Caco-2 (cell line): ENCODE measurements around the gene EGR2. TPM values are rescaled to one million over a fixed set of nuclear protein-coding genes. Genes with fewer than 3 reads are reported as not detected.

ENCODE experiments used
- BruUV-seq: library from RNA; stranded (reverse); fragments of 400-500 nt; replicated peaks from 2 replicates; lab custom pipeline; 2021; lab: Mats Ljungman, UMichigan
- CTCF ChIA-PET: fragments of 300-600 bp; sonication (Branson Sonifier 250); formaldehyde crosslinking; loops from one replicate; lab custom pipeline; 2022; ENCODE audit warnings: antibody characterized with exemption; lab: Charles Lee
- POLR2A ChIA-PET: fragments of 300-600 bp; sonication (Branson Sonifier 250); formaldehyde crosslinking; loops from one replicate; lab custom pipeline; 2022; ENCODE audit warnings: antibody characterized with exemption; lab: Charles Lee
- DNase-seq, 2 experiments: peaks; one replicate each; pipeline versions ENCODE4 v3.0.0 to v3.0.0-alpha.2; 2020 to 2022
- H3K27me3 ChIP-seq: replicated peaks from 2 replicates; pipeline ENCODE4 v1.6.0; 2011; ENCODE audit warnings: low read length; ENCODE audit not compliant: control insufficient read depth, insufficient read depth
- H3K36me3 ChIP-seq: 2 replicates; pipeline ENCODE4 v1.5.1; 2011; ENCODE audit warnings: low read length; ENCODE audit not compliant: control insufficient read depth, insufficient read depth
- H3K4me1 ChIP-seq: fragments of 250-450 bp; sonication (Bioruptor Pico); 2 replicates; pipeline ENCODE4 v1.5.1; 2020; ENCODE audit warnings: mild to moderate bottlenecking
- H3K4me3 ChIP-seq: 2 replicates; pipeline ENCODE4 v1.5.1; 2011; ENCODE audit warnings: low read depth, mild to moderate bottlenecking, control low read depth, low read length
- H3K9me3 ChIP-seq: fragments of 250-450 bp; sonication (Bioruptor Pico); 2 replicates; pipeline ENCODE4 v1.5.1; 2020; ENCODE audit warnings: mild to moderate bottlenecking, moderate library complexity
- H3K27ac Mint-ChIP-seq: one replicate; pipeline ENCODE4 v1.8.0; 2022; ENCODE audit warnings: mixed read lengths; ENCODE audit not compliant: unreplicated experiment
- H3K27me3 Mint-ChIP-seq: one replicate; pipeline ENCODE4 v1.8.0; 2022; ENCODE audit warnings: mixed read lengths; ENCODE audit not compliant: insufficient read depth, unreplicated experiment
- H3K36me3 Mint-ChIP-seq: one replicate; pipeline ENCODE4 v1.8.0; 2022; ENCODE audit warnings: mild to moderate bottlenecking, mixed read lengths; ENCODE audit not compliant: insufficient read depth, unreplicated experiment
- H3K4me1 Mint-ChIP-seq: one replicate; pipeline ENCODE4 v1.8.0; 2022; ENCODE audit warnings: low read depth, mixed read lengths; ENCODE audit not compliant: unreplicated experiment
- H3K4me3 Mint-ChIP-seq: one replicate; pipeline ENCODE4 v1.8.0; 2022; ENCODE audit warnings: mild to moderate bottlenecking, moderate library complexity, mixed read lengths; ENCODE audit not compliant: unreplicated experiment
- H3K9me3 Mint-ChIP-seq: one replicate; pipeline ENCODE4 v1.8.0; 2022; ENCODE audit warnings: mixed read lengths; ENCODE audit not compliant: unreplicated experiment
- intact Hi-C: fragments of 100-400 bp; cut with micrococcal nuclease; formaldehyde crosslinking; loops from one replicate; pipeline ENCODE4 v1.10.0; 2022; ENCODE audit not compliant: unreplicated experiment
- total RNA-seq: library from RNA; stranded (reverse); gene quantifications from 2 replicates; pipeline ENCODE4 v1.2.3, GENCODE V29; 2022
- TF ChIP-seq, protein P1 (sequence below), 2 experiments: fragments of 200-600 bp in 1 of 2; IDR thresholded peaks; 1 replicate in 1 of 2; 2 replicates in 1 of 2; pipeline versions ENCODE4 v1.5.1 to v1.8.0; 2011 to 2022; ENCODE audit warnings: antibody characterized with exemption in 1 of 2, control low read depth in 1 of 2, inconsistent platforms in 1 of 2, low read depth in 1 of 2, low read length in 1 of 2, mild to moderate bottlenecking in 1 of 2, moderate library complexity in 1 of 2; ENCODE audit not compliant: insufficient read depth in 1 of 2, severe bottlenecking in 1 of 2, unreplicated experiment in 1 of 2

EGR2 gene
- total RNA-seq, 1 experiment from 2014 or later, result 0.61 TPM

DNA sequence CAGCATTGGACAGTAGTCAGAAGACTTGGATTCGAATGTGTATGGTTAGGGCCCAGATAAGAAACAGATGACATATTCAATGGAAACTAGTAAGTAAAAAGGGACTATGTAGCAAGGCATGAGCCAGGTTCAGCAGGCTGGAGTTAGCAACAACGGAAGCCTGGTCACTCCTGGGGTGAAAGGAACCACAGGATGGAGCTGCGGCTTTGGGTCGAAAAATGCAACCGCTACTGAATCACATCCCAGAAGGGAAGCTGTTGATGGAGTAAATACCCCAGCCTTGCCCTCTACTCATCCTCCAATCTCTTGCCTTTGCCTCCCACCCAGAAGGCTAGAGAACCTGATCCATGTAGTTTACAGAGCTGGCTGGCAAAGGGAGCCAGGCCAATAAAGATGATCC is 37.5 kb upstream of the EGR2 start:
- H3K36me3 ChIP-seq, result no peaks in the 10 kb centered on the region
- Mint-ChIP-seq H3K4me3 (no peak overlapping the region), H3K27me3 (peaks cover 22% of the 10 kb centered on the region), H3K9me3 (no peaks in the 10 kb centered on the region), H3K4me1 (no peaks in the 10 kb centered on the region), H3K36me3 (no peaks in the 10 kb centered on the region), H3K27ac (no peak overlapping the region)
- POLR2A ChIA-PET, result interaction anchor here (0.6 kb wide), 1 partner anchor 119 kb away, joined by 3 read pairs; no protein-coding TSS in a partner anchor
- CTCF ChIA-PET, result interaction anchor here (0.9 kb wide), 1 partner anchor 36 kb away, joined by 3 read pairs; no protein-coding TSS in a partner anchor
- no peak for DNase-seq
- no peaks in the 10 kb centered on the region for H3K9me3 ChIP-seq
- intact Hi-C loops, result no loop called here
- H3K27me3 ChIP-seq, result no peaks in the 10 kb centered on the region
- H3K4me1 ChIP-seq, result no peaks in the 10 kb centered on the region
- BruUV-seq, result no TSS peak
- TF ChIP-seq, protein P1, sequence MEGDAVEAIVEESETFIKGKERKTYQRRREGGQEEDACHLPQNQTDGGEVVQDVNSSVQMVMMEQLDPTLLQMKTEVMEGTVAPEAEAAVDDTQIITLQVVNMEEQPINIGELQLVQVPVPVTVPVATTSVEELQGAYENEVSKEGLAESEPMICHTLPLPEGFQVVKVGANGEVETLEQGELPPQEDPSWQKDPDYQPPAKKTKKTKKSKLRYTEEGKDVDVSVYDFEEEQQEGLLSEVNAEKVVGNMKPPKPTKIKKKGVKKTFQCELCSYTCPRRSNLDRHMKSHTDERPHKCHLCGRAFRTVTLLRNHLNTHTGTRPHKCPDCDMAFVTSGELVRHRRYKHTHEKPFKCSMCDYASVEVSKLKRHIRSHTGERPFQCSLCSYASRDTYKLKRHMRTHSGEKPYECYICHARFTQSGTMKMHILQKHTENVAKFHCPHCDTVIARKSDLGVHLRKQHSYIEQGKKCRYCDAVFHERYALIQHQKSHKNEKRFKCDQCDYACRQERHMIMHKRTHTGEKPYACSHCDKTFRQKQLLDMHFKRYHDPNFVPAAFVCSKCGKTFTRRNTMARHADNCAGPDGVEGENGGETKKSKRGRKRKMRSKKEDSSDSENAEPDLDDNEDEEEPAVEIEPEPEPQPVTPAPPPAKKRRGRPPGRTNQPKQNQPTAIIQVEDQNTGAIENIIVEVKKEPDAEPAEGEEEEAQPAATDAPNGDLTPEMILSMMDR (IDR thresholded peaks at IDR 0.05; ENCODE audit: insufficient read depth in 1 of 2, low read depth in 1 of 2, low read length in 1 of 2, severe bottlenecking in 1 of 2, unreplicated experiment in 1 of 2), result no peak
- no peak overlapping the region for H3K4me3 ChIP-seq

DNA sequence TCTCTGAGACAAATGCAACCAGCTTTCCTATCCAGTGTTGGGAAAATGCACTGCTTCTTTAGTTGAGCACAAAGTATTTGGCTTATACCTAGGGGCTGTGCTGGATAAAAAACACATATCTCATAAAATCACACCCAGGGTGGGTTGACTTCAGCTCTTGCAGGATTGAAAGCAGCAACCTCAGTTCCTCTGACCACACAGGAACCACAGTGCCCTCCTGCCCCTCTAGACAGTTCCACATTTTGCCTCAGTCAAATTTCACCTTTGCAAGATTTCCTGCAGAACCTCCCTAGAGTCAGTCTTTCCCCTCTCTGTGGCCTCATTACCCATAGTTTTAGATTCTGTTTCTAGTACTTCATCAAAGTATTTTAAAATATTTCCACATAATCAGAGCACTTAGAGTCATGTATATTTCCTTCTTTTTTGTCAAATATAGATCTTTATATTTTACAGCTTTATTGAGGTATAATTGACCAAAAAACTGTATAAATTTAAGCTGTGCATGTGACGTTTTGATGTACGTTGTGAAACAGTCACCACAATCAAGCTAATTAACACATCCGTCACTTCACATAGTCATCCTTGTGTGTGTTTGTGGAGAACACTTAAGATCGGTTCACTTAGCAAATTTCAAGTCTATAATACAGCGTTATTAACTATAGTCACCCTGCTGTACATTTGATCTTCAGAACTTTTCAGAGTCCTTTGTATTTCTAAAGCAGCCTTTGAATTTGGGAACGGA is 37.0 kb upstream of the EGR2 start:
- Mint-ChIP-seq H3K9me3 (no peaks in the 10 kb centered on the region), H3K27ac (no peak overlapping the region), H3K27me3 (peaks cover 22% of the 10 kb centered on the region), H3K4me3 (no peak overlapping the region), H3K36me3 (no peaks in the 10 kb centered on the region), H3K4me1 (no peaks in the 10 kb centered on the region)
- H3K27me3 ChIP-seq, result no peaks in the 10 kb centered on the region
- TF ChIP-seq, protein P1 (IDR thresholded peaks at IDR 0.05; ENCODE audit: insufficient read depth in 1 of 2, low read depth in 1 of 2, low read length in 1 of 2, severe bottlenecking in 1 of 2, unreplicated experiment in 1 of 2), result no peak
- no peak overlapping the region for H3K4me3 ChIP-seq
- no peak for DNase-seq
- H3K9me3 ChIP-seq, result no peaks in the 10 kb centered on the region
- CTCF ChIA-PET, result interaction anchor here (0.5 to 0.9 kb wide), 3 partner anchors 35 to 1542 kb away, joined by 3 to 5 read pairs (median 3); no protein-coding TSS in a partner anchor
- H3K36me3 ChIP-seq, result no peaks in the 10 kb centered on the region
- POLR2A ChIA-PET, result no interaction called here
- no TSS peak for BruUV-seq
- intact Hi-C loops, result no loop called here
- no peaks in the 10 kb centered on the region for H3K4me1 ChIP-seq

DNA sequence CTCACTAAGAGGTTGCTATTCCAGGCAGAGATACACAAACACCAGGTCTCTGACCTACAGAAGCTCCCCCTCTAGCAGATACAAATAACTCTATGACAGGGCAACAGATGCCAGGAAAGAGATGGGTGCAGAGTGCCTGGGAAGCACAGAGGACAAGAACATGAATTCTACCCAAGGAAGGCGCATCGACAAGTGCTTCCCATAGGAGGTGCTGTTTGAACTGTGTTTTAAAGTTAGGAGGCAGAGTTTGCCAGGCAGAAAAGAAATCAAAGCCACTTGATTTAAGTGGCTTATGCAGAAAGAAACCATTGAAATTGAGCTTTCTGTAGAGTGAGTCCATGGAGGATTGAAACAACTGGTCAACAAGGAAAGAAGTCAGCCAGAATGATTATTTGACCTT is 35.3 kb upstream of the EGR2 start:
- Mint-ChIP-seq H3K4me1 (no peaks in the 10 kb centered on the region), H3K27me3 (peaks cover 20% of the 10 kb centered on the region), H3K9me3 (no peaks in the 10 kb centered on the region), H3K4me3 (no peak overlapping the region), H3K27ac (no peak overlapping the region), H3K36me3 (no peaks in the 10 kb centered on the region)
- Histone ChIP-seq H3K36me3 (no peaks in the 10 kb centered on the region), H3K9me3 (no peaks in the 10 kb centered on the region), H3K27me3 (no peaks in the 10 kb centered on the region), H3K4me3 (no peak overlapping the region), H3K4me1 (no peaks in the 10 kb centered on the region)
- ChIA-PET POLR2A (no interaction called here), CTCF (no interaction called here)
- TF ChIP-seq, protein P1 (IDR thresholded peaks at IDR 0.05; ENCODE audit: insufficient read depth in 1 of 2, low read depth in 1 of 2, low read length in 1 of 2, severe bottlenecking in 1 of 2, unreplicated experiment in 1 of 2), result peak; percentile 30 to 35
- peak in 1 of 2 experiments; percentile 21 for DNase-seq
- intact Hi-C loops, result no loop called here
- no TSS peak for BruUV-seq
